ENCODE measurements around the gene MS4A10. TPM values are rescaled to one million over a fixed set of nuclear protein-coding genes. Genes with fewer than 3 reads are reported as not detected.
"Not testable (repeated sequence)": the region's sequence is repeated elsewhere in the genome, so short reads cannot be mapped to it uniquely, and the experiment has no call there.

Gene MS4A10
- total RNA-seq, 2 experiments from 2014 or later, result not detected

- POLR2A ChIA-PET, result no interaction called here
- intact Hi-C loops (cut with micrococcal nuclease), result no loop called here
- no peak for DNase-seq
- no peak overlapping the region for H3K4me3 Mint-ChIP-seq
- no peaks in the 10 kb centered on the region for H3K4me1 Mint-ChIP-seq (ENCODE audit: low read depth)
- CTCF ChIA-PET, result interaction anchor here (4.5 kb wide), 1 partner anchor 13 kb away, joined by 24 read pairs; no protein-coding TSS in a partner anchor
- peaks cover 2% of the 10 kb centered on the region for H3K36me3 Mint-ChIP-seq
- no peaks in the 10 kb centered on the region for H3K27me3 Mint-ChIP-seq
- H3K9me3 Mint-ChIP-seq, result peaks cover 16% of the 10 kb centered on the region
- H3K27ac Mint-ChIP-seq, result no peak overlapping the region
These were observed 32.9 kb downstream of the MS4A10 start for GRCh38 chr11:60818057-60818456.

GRCh38 chr11:60821827-60822599 is 36.9 kb downstream of the MS4A10 start:
- no peaks in the 10 kb centered on the region for H3K36me3 Mint-ChIP-seq
- no peak for DNase-seq
- no peak overlapping the region for H3K4me3 Mint-ChIP-seq
- H3K27ac Mint-ChIP-seq, result no peak overlapping the region
- H3K4me1 Mint-ChIP-seq (ENCODE audit: low read depth), result no peaks in the 10 kb centered on the region
- no peaks in the 10 kb centered on the region for H3K27me3 Mint-ChIP-seq
- CTCF ChIA-PET, result interaction anchor here (0.9 to 4.5 kb wide), 4 partner anchors 9 to 77 kb away, joined by 3 to 24 read pairs (median 4); no protein-coding TSS in a partner anchor
- intact Hi-C loops (cut with micrococcal nuclease), result no loop called here
- POLR2A ChIA-PET, result no interaction called here
- peaks cover 7% of the 10 kb centered on the region for H3K9me3 Mint-ChIP-seq

- POLR2A ChIA-PET, result not testable (repeated sequence)
These were observed 38.7 kb downstream of the MS4A10 start for GRCh38 chr11:60823745-60824306.

GRCh38 chr11:60825118-60825517 is 40.0 kb downstream of the MS4A10 start:
- Mint-ChIP-seq H3K4me1 (ENCODE audit: low read depth) (no peaks in the 10 kb centered on the region), H3K27me3 (peaks cover 2% of the 10 kb centered on the region), H3K27ac (no peak overlapping the region), H3K4me3 (no peak overlapping the region), H3K36me3 (no peaks in the 10 kb centered on the region), H3K9me3 (no peaks in the 10 kb centered on the region)
- intact Hi-C loops (cut with micrococcal nuclease), result no loop called here
- POLR2A ChIA-PET, result no interaction called here
- DNase-seq, result no peak
- CTCF ChIA-PET, result no interaction called here

More at GRCh38 chr11:60823745-60824306, 38.7 kb downstream of the MS4A10 start:
- H3K36me3 Mint-ChIP-seq; intact Hi-C loops (cut with micrococcal nuclease); H3K27ac Mint-ChIP-seq; H3K4me3 Mint-ChIP-seq; H3K27me3 Mint-ChIP-seq; CTCF ChIA-PET; H3K9me3 Mint-ChIP-seq; H3K4me1 Mint-ChIP-seq (ENCODE audit: low read depth); DNase-seq: not testable (repeated sequence)

GRCh38 chr11:60825790-60826189 is 40.7 kb downstream of the MS4A10 start:
- DNase-seq, result no peak
- Mint-ChIP-seq H3K36me3 (no peaks in the 10 kb centered on the region), H3K4me3 (no peak overlapping the region), H3K27ac (no peak overlapping the region), H3K9me3 (no peaks in the 10 kb centered on the region), H3K4me1 (ENCODE audit: low read depth) (no peaks in the 10 kb centered on the region), H3K27me3 (peaks cover 2% of the 10 kb centered on the region)
- CTCF ChIA-PET, result no interaction called here
- POLR2A ChIA-PET, result no interaction called here
- intact Hi-C loops (cut with micrococcal nuclease), result no loop called here

DNA sequence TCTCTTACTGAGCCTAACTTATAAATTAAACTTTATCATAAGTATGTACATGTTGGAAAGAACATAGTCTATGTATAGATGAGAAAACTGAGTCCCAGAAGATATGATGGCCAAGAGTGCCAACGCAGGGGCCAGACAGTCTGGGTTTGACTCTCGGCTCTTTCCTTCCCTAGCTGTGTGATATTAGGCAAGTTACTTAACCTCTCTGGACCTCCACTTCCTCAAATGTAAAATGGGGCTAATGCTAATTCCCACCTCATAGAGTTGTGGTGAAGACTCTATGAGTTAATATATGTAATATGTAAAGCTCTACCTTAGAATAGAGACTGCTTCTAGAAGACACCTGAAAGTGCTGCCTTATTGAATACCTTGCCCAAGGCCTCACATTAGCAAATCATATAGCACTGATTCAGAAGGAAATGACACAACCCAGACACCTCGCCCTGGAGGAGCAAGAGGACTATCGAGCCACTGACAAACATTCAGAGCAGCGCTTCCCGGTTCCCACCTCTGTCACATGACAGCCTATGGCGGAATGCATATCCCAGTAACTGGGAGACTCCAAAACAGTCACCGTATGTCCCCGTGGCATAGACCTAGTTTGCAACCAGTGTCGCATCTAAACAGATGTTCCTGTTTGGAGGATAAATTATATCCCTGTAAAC is 45.5 kb downstream of the MS4A10 start:
- H3K36me3 Mint-ChIP-seq, result no peaks in the 10 kb centered on the region
- no peak overlapping the region for H3K4me3 Mint-ChIP-seq
- CTCF ChIA-PET, result interaction anchor here (0.6 to 5.1 kb wide), 45 partner anchors 10 to 617 kb away, joined by 3 to 117 read pairs (median 4); partner anchors contain the start of genes CCDC86, CD6, PRPF19 and PTGDR2
- no peak overlapping the region for H3K27ac Mint-ChIP-seq
- POLR2A ChIA-PET, result no interaction called here
- peaks cover 10% of the 10 kb centered on the region for H3K4me1 Mint-ChIP-seq (ENCODE audit: low read depth)
- intact Hi-C loops (cut with micrococcal nuclease), result loop anchor here (1.0 to 2.0 kb wide), 4 partner anchors 56 to 357 kb away; no protein-coding TSS in a partner anchor
- peaks cover 13% of the 10 kb centered on the region for H3K27me3 Mint-ChIP-seq
- no peak for DNase-seq
- no peaks in the 10 kb centered on the region for H3K9me3 Mint-ChIP-seq

DNA sequence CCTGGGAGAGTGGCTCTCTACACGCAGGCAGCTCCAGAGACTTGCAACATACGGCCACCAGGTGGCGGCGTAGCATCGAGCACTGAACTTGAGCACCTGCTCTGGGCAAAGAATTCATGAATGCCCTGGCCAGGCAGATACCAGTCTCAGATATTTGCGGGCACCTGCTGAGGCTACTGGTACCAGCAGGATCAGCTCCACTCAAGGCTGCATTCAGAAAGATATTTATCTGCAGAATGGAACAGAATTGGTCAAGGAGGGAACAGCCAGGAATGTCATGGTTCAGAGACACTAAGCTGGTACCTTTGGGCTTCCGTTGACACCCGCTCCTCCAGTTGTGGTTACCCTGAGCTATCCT is 46.0 kb downstream of the MS4A10 start:
- DNase-seq, result peak; percentile 87
- ChIA-PET POLR2A (no interaction called here), CTCF (interaction anchor here (0.6 to 5.1 kb wide), 51 partner anchors 11 to 616 kb away, joined by 3 to 117 read pairs (median 4); partner anchors contain the start of genes CCDC86, CD6, PRPF19 and PTGDR2)
- H3K9me3 Mint-ChIP-seq, result no peaks in the 10 kb centered on the region
- H3K36me3 Mint-ChIP-seq, result no peaks in the 10 kb centered on the region
- no peak overlapping the region for H3K4me3 Mint-ChIP-seq
- H3K27ac Mint-ChIP-seq, result no peak overlapping the region
- intact Hi-C loops (cut with micrococcal nuclease), result loop anchor here (1.0 to 2.0 kb wide), 4 partner anchors 56 to 356 kb away; no protein-coding TSS in a partner anchor
- peaks cover 10% of the 10 kb centered on the region for H3K4me1 Mint-ChIP-seq (ENCODE audit: low read depth)
- H3K27me3 Mint-ChIP-seq, result peaks cover 13% of the 10 kb centered on the region

GRCh38 chr11:60831501-60832079 is 46.5 kb downstream of the MS4A10 start:
- POLR2A ChIA-PET, result no interaction called here

GRCh38 chr11:60834742-60835533 is 49.8 kb downstream of the MS4A10 start:
- Mint-ChIP-seq H3K4me1 (ENCODE audit: low read depth) (peaks cover 10% of the 10 kb centered on the region), H3K27me3 (peaks cover 10% of the 10 kb centered on the region), H3K27ac (no peak overlapping the region), H3K9me3 (no peaks in the 10 kb centered on the region), H3K36me3 (no peaks in the 10 kb centered on the region), H3K4me3 (no peak overlapping the region)
- DNase-seq, result no peak
- ChIA-PET CTCF (interaction anchor here (0.6 to 1.5 kb wide), 3 partner anchors 53 to 64 kb away, joined by 4 to 7 read pairs (median 5); no protein-coding TSS in a partner anchor), POLR2A (no interaction called here)
- intact Hi-C loops (cut with micrococcal nuclease), result no loop called here

More at GRCh38 chr11:60831501-60832079, 46.5 kb downstream of the MS4A10 start:
- peaks cover 10% of the 10 kb centered on the region for H3K4me1 Mint-ChIP-seq (ENCODE audit: low read depth)
- no peak overlapping the region for H3K27ac Mint-ChIP-seq
- H3K9me3 Mint-ChIP-seq, result no peaks in the 10 kb centered on the region
- no peak for DNase-seq
- CTCF ChIA-PET, result interaction anchor here (0.6 to 5.1 kb wide), 47 partner anchors 11 to 616 kb away, joined by 3 to 117 read pairs (median 4); partner anchors contain the start of genes CCDC86, CD6, PRPF19 and PTGDR2
- peaks cover 13% of the 10 kb centered on the region for H3K27me3 Mint-ChIP-seq
- H3K4me3 Mint-ChIP-seq, result no peak overlapping the region
- intact Hi-C loops (cut with micrococcal nuclease), result loop anchor here (1.0 to 2.0 kb wide), 4 partner anchors 56 to 356 kb away; no protein-coding TSS in a partner anchor
- H3K36me3 Mint-ChIP-seq, result no peaks in the 10 kb centered on the region

- H3K9me3 Mint-ChIP-seq, result no peaks in the 10 kb centered on the region
These were observed 50.4 kb downstream of the MS4A10 start for GRCh38 chr11:60835534-60835846.

GRCh38 chr11:60836866-60837515 is 51.9 kb downstream of the MS4A10 start:
- CTCF ChIA-PET, result interaction anchor here (0.8 to 1.4 kb wide), 3 partner anchors 14 to 76 kb away, joined by 3 to 4 read pairs (median 3); partner anchors contain the start of gene TMEM109
- no peak for DNase-seq
- H3K4me1 Mint-ChIP-seq (ENCODE audit: low read depth), result peaks cover 20% of the 10 kb centered on the region
- intact Hi-C loops (cut with micrococcal nuclease), result no loop called here
- POLR2A ChIA-PET, result no interaction called here
- peaks cover 8% of the 10 kb centered on the region for H3K27me3 Mint-ChIP-seq
- H3K36me3 Mint-ChIP-seq, result no peaks in the 10 kb centered on the region
- no peak overlapping the region for H3K4me3 Mint-ChIP-seq
- H3K9me3 Mint-ChIP-seq, result no peaks in the 10 kb centered on the region
- H3K27ac Mint-ChIP-seq, result no peak overlapping the region

More at GRCh38 chr11:60835534-60835846, 50.4 kb downstream of the MS4A10 start:
- CTCF ChIA-PET, result interaction anchor here (1.5 kb wide), 2 partner anchors 52 to 64 kb away, joined by 5 to 7 read pairs; no protein-coding TSS in a partner anchor
- intact Hi-C loops (cut with micrococcal nuclease), result no loop called here
- DNase-seq, result no peak
- no peak overlapping the region for H3K4me3 Mint-ChIP-seq
- POLR2A ChIA-PET, result no interaction called here
- peaks cover 10% of the 10 kb centered on the region for H3K27me3 Mint-ChIP-seq
- H3K4me1 Mint-ChIP-seq (ENCODE audit: low read depth), result peaks cover 10% of the 10 kb centered on the region
- no peak overlapping the region for H3K27ac Mint-ChIP-seq
- H3K36me3 Mint-ChIP-seq, result no peaks in the 10 kb centered on the region
